ENCODE results near the gene AKT3. TPM values are rescaled to one million over a fixed set of nuclear protein-coding genes. Genes with fewer than 3 reads are reported as not detected.

Gene AKT3
- total and polyA plus RNA-seq, 11 donors = 3.2 to 27.9 (median 16.6) TPM

DNA sequence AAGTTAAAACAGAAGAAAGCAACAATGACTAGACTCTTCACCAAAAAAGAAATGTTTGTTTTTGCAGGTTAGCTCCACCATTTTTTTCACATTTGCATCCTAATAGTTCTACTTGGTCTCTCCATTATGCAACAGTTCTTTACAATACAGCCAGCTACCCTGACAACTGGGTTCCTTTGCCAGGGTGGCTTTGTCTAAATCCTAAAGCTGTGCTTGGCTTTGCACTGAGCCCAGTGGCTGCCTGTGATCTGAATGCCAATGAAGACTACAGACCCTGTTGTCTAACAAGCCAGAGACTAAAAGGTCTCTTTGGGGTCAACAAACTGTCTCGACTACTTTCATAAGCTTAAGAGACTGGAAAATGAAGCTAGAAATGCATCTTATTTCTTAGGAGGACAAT lies 112.0 kb downstream of the AKT3 start:
- WGBS, 4 donors = 67 to 95% (median 77%) methylated on average over 1 of the region's 1 CpG
- H3K4me3 ChIP-seq = no peak overlapping the region
- no peak for DNase-seq
- no peaks in the 10 kb centered on the region for H3K36me3 ChIP-seq
- no peaks in the 10 kb centered on the region for H3K9me3 ChIP-seq
- peaks cover 0 to 26% (median 9%) of the 10 kb centered on the region in 12 donors for H3K4me1 ChIP-seq
- intact Hi-C loops (cut with DNase I) = no loop called here
- TF ChIP-seq, protein P1, sequence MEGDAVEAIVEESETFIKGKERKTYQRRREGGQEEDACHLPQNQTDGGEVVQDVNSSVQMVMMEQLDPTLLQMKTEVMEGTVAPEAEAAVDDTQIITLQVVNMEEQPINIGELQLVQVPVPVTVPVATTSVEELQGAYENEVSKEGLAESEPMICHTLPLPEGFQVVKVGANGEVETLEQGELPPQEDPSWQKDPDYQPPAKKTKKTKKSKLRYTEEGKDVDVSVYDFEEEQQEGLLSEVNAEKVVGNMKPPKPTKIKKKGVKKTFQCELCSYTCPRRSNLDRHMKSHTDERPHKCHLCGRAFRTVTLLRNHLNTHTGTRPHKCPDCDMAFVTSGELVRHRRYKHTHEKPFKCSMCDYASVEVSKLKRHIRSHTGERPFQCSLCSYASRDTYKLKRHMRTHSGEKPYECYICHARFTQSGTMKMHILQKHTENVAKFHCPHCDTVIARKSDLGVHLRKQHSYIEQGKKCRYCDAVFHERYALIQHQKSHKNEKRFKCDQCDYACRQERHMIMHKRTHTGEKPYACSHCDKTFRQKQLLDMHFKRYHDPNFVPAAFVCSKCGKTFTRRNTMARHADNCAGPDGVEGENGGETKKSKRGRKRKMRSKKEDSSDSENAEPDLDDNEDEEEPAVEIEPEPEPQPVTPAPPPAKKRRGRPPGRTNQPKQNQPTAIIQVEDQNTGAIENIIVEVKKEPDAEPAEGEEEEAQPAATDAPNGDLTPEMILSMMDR (IDR thresholded peaks at IDR 0.05) = no peak
- no peak for TF ChIP-seq POLR2A (IDR thresholded peaks at IDR 0.05)
- H3K27ac ChIP-seq = no peak overlapping the region
- H3K27me3 ChIP-seq = no peaks in the 10 kb centered on the region
- ATAC-seq = no peak

DNA sequence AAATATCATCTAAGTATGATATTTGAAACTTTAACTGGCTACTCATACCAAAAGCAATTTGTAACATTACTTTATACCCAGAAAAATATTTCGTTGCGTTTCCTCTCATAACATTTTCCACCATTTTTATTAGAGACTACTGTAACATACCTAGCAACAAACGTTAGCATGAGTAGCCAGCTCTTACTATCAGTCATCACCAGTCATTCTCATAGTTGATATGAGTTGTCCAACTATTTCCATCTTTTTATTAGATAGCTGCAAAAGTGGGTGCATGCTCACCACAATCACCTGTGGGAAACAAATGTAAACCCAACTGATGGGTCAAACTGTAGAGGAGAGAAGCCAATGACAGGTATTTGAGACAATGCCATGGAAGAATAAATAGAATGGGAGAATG lies 114.6 kb downstream of the AKT3 start:
- H3K36me3 ChIP-seq = no peaks in the 10 kb centered on the region
- H3K27ac ChIP-seq = no peak overlapping the region
- whole genome bisulfite sequencing, 4 donors = 91 to 98% (median 93%) methylated on average over 3 of the region's 3 CpGs
- no peaks in the 10 kb centered on the region for H3K9me3 ChIP-seq
- TF ChIP-seq POLR2A (IDR thresholded peaks at IDR 0.05) = no peak
- TF ChIP-seq, protein P1 (IDR thresholded peaks at IDR 0.05) = no peak
- no peaks in the 10 kb centered on the region for H3K27me3 ChIP-seq
- peaks cover 0 to 47% (median 15%) of the 10 kb centered on the region in 12 donors for H3K4me1 ChIP-seq
- no peak overlapping the region for H3K4me3 ChIP-seq
- intact Hi-C loops (cut with DNase I) = no loop called here
- DNase-seq (no peak), ATAC-seq (no peak)

DNA sequence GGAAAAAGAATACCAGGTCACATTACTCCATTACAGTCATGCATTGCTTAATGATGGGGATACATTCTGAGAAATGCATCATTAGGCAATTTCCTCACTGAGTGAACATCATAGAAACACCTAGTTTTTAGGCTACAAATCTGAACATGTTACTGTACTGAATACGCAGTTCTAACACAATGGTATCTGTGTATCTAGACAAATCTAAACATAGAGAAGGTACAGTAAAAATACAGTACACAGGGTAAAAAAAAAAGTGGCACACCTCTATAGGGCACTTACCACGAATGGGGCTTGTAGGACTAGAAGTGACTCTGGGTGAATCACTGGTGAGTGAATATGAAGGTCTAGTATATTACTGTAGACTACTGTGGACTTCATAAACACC lies 115.7 kb downstream of the AKT3 start:
- ATAC-seq = no peak
- no peaks in the 10 kb centered on the region for H3K9me3 ChIP-seq
- TF ChIP-seq POLR2A (IDR thresholded peaks at IDR 0.05) = no peak
- H3K36me3 ChIP-seq = no peaks in the 10 kb centered on the region
- H3K27ac ChIP-seq = no peak overlapping the region
- peaks cover 0 to 42% (median 6%) of the 10 kb centered on the region in 12 donors for H3K4me1 ChIP-seq
- intact Hi-C loops (cut with DNase I) = no loop called here
- no peak for DNase-seq
- WGBS, 4 donors = 55 to 91% (median 77%) methylated on average over 2 of the region's 2 CpGs
- no peaks in the 10 kb centered on the region for H3K27me3 ChIP-seq
- no peak overlapping the region for H3K4me3 ChIP-seq

DNA sequence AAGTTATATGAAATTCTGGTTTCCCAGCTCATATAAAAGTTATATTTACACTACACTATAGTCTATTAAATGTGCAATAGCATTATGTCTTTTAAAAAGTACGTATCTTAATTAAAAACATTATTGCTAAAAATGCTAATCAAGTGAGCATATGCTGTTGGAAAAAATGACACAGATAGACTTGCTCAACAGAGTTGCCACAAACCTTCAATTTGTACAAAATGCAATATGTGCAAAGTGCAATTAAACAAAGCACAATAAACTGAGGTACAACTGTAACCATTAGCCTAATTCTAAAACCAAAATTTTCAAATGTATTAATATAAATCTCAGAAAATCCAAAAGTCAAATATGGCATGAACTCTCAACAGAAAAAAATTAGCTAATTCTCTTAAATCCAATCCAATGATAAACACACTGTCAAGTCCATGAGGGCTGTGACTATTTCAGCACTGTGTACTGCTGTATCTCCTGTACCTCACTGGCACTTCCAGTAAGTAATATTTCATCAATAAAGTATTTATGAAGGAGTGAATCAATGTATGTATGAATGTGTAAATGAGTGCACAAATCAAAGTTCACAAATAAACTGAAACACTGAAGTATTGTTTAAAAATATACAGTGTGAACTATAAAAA lies 116.3 kb downstream of the AKT3 start:
- H3K27me3 ChIP-seq = no peaks in the 10 kb centered on the region
- WGBS, 4 donors = 98% methylated on average over 1 of the region's 1 CpG
- H3K9me3 ChIP-seq = no peaks in the 10 kb centered on the region
- no peak overlapping the region for H3K4me3 ChIP-seq
- peaks cover 0 to 38% (median 5%) of the 10 kb centered on the region in 12 donors for H3K4me1 ChIP-seq
- no peak overlapping the region for H3K27ac ChIP-seq
- TF ChIP-seq, protein P1 (IDR thresholded peaks at IDR 0.05) = no peak
- TF ChIP-seq POLR2A (IDR thresholded peaks at IDR 0.05) = no peak
- DNase-seq (no peak), ATAC-seq (no peak)
- intact Hi-C loops (cut with DNase I) = no loop called here
- H3K36me3 ChIP-seq = no peaks in the 10 kb centered on the region

DNA sequence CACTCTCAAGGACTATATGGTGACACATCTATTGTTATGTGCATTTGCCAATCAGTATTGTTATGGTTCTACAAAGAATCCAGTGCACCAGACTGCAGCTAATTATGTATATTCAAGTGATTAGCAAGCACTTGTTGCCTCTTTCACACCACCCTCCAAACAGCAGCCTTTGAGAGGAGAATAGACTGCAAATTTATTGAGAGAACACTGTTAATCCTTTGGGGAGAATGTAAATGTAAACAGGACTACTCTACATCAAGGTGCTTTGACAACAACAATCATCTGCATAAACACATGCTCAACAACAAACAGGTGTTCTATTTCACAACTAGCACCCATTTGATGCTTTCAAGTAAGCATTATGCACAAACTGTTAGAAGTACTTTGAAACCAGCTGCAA lies 117.4 kb downstream of the AKT3 start:
- TF ChIP-seq, protein P1 (IDR thresholded peaks at IDR 0.05) = no peak
- no peak for TF ChIP-seq POLR2A (IDR thresholded peaks at IDR 0.05)
- no peaks in the 10 kb centered on the region for H3K27me3 ChIP-seq
- DNase-seq (no peak), ATAC-seq (no peak)
- peaks cover 0 to 49% (median 5%) of the 10 kb centered on the region in 12 donors for H3K4me1 ChIP-seq
- H3K27ac ChIP-seq = no peak overlapping the region
- no peaks in the 10 kb centered on the region for H3K9me3 ChIP-seq
- H3K4me3 ChIP-seq = no peak overlapping the region
- H3K36me3 ChIP-seq = no peaks in the 10 kb centered on the region
- intact Hi-C loops (cut with DNase I) = no loop called here

All from heart left ventricle (tissue), 16 donors.